IPS DF 6.9 (cell line): ENCODE measurements around the gene EFHD2.

ENCODE experiments used
- DNase-seq: peaks from one replicate; pipeline ENCODE4 v3.0.0-alpha.2; 2013; ENCODE audit warnings: low read depth, low spot score
- H3K27ac ChIP-seq: one replicate; pipeline ENCODE4 v1.5.1; 2013; ENCODE audit warnings: low read length, control low read depth
- H3K27me3 ChIP-seq: 2 replicates; pipeline ENCODE4 v1.6.1; 2013; ENCODE audit warnings: mild to moderate bottlenecking, low read length; ENCODE audit not compliant: control insufficient read depth, insufficient read depth
- H3K36me3 ChIP-seq: 2 replicates; pipeline ENCODE4 v1.6.1; 2013; ENCODE audit warnings: low read length; ENCODE audit not compliant: control insufficient read depth, insufficient read depth
- H3K4me1 ChIP-seq: 2 replicates; pipeline ENCODE4 v1.6.1; 2013; ENCODE audit warnings: low read length; ENCODE audit not compliant: control insufficient read depth, insufficient read depth
- H3K4me3 ChIP-seq: 2 replicates; pipeline ENCODE4 v1.5.1; 2013; ENCODE audit warnings: mild to moderate bottlenecking, low read length
- H3K9me3 ChIP-seq: 2 replicates; pipeline ENCODE4 v1.6.1; 2013; ENCODE audit warnings: low read length, inconsistent platforms; ENCODE audit not compliant: control insufficient read depth, insufficient read depth
- WGBS: extraction: QIAGEN DNeasy Blood & Tissue Kit; methylation state at CpG from one replicate; pipeline ENCODE4 v1.1.7; 2013; ENCODE audit warnings: mixed read lengths, missing lambda C conversion rate; ENCODE audit not compliant: insufficient read length, insufficient coverage; 5-methylcytosine and 5-hydroxymethylcytosine counted together

The EFHD2 gene

GRCh38 chr1:15443281-15443680 is 33.6 kb downstream of the EFHD2 start:
- no peaks in the 10 kb centered on the region for H3K9me3 ChIP-seq
- no peak overlapping the region for H3K4me3 ChIP-seq
- H3K27ac ChIP-seq, result no peak overlapping the region
- no peak for DNase-seq
- no peaks in the 10 kb centered on the region for H3K36me3 ChIP-seq
- no peaks in the 10 kb centered on the region for H3K4me1 ChIP-seq
- WGBS, result no CpG with 5 or more reads among the region's 5 CpGs
- H3K27me3 ChIP-seq, result no peaks in the 10 kb centered on the region

- Histone ChIP-seq H3K36me3 (no peaks in the 10 kb centered on the region), H3K4me1 (no peaks in the 10 kb centered on the region), H3K27ac (no peak overlapping the region), H3K9me3 (no peaks in the 10 kb centered on the region), H3K27me3 (no peaks in the 10 kb centered on the region), H3K4me3 (no peak overlapping the region)
- no peak for DNase-seq
- no CpG with 5 or more reads among the region's 17 CpGs for WGBS
Observed at GRCh38 chr1:15444468-15445389, 35.0 kb downstream of the EFHD2 start.

- WGBS, result no CpG with 5 or more reads among the region's 14 CpGs
- no peak overlapping the region for H3K4me3 ChIP-seq
- H3K4me1 ChIP-seq, result no peaks in the 10 kb centered on the region
- H3K9me3 ChIP-seq, result no peaks in the 10 kb centered on the region
- DNase-seq, result no peak
- no peak overlapping the region for H3K27ac ChIP-seq
- no peaks in the 10 kb centered on the region for H3K36me3 ChIP-seq
- H3K27me3 ChIP-seq, result no peaks in the 10 kb centered on the region
Observed at GRCh38 chr1:15445390-15446122, 35.9 kb downstream of the EFHD2 start.

GRCh38 chr1:15446212-15446611 is 36.5 kb downstream of the EFHD2 start:
- H3K4me3 ChIP-seq, result no peak overlapping the region
- H3K4me1 ChIP-seq, result no peaks in the 10 kb centered on the region
- H3K9me3 ChIP-seq, result no peaks in the 10 kb centered on the region
- no CpG with 5 or more reads among the region's 4 CpGs for WGBS
- H3K36me3 ChIP-seq, result no peaks in the 10 kb centered on the region
- H3K27me3 ChIP-seq, result no peaks in the 10 kb centered on the region
- no peak overlapping the region for H3K27ac ChIP-seq
- DNase-seq, result no peak

GRCh38 chr1:15448877-15449462 is 39.3 kb downstream of the EFHD2 start:
- no peak for DNase-seq
- no peaks in the 10 kb centered on the region for H3K27me3 ChIP-seq
- no peaks in the 10 kb centered on the region; the same call in 1 of the 2 replicates for H3K9me3 ChIP-seq
- H3K27ac ChIP-seq, result no peak overlapping the region
- H3K4me3 ChIP-seq, result no peak overlapping the region
- WGBS, result no CpG with 5 or more reads among the region's 3 CpGs
- H3K36me3 ChIP-seq, result no peaks in the 10 kb centered on the region
- no peaks in the 10 kb centered on the region for H3K4me1 ChIP-seq

- Histone ChIP-seq H3K4me3 (no peak overlapping the region), H3K4me1 (no peaks in the 10 kb centered on the region), H3K27ac (no peak overlapping the region), H3K36me3 (no peaks in the 10 kb centered on the region), H3K27me3 (no peaks in the 10 kb centered on the region), H3K9me3 (no peaks in the 10 kb centered on the region; the same call in 1 of the 2 replicates)
- no CpG with 5 or more reads among the region's 3 CpGs for WGBS
- DNase-seq, result no peak
Observed at GRCh38 chr1:15449567-15449966, 39.9 kb downstream of the EFHD2 start.

GRCh38 chr1:15451014-15451722 is 41.5 kb downstream of the EFHD2 start:
- Histone ChIP-seq H3K4me1 (no peaks in the 10 kb centered on the region), H3K36me3 (no peaks in the 10 kb centered on the region), H3K9me3 (no peaks in the 10 kb centered on the region; the same call in 1 of the 2 replicates), H3K27me3 (no peaks in the 10 kb centered on the region), H3K27ac (no peak overlapping the region), H3K4me3 (no peak overlapping the region)
- WGBS, result no CpG with 5 or more reads among the region's 6 CpGs
- DNase-seq, result no peak

- no CpG with 5 or more reads among the region's 1 CpG for WGBS
- no peaks in the 10 kb centered on the region for H3K4me1 ChIP-seq
- H3K36me3 ChIP-seq, result no peaks in the 10 kb centered on the region
- H3K4me3 ChIP-seq, result no peak overlapping the region
- DNase-seq, result no peak
- H3K27me3 ChIP-seq, result no peaks in the 10 kb centered on the region
- H3K9me3 ChIP-seq, result no peaks in the 10 kb centered on the region; the same call in 1 of the 2 replicates
- no peak overlapping the region for H3K27ac ChIP-seq
Observed at GRCh38 chr1:15452216-15452615, 42.5 kb downstream of the EFHD2 start.

- Histone ChIP-seq H3K27me3 (no peaks in the 10 kb centered on the region), H3K27ac (no peak overlapping the region), H3K36me3 (no peaks in the 10 kb centered on the region), H3K4me1 (no peaks in the 10 kb centered on the region), H3K4me3 (no peak overlapping the region), H3K9me3 (no peaks in the 10 kb centered on the region; the same call in 1 of the 2 replicates)
- no CpG with 5 or more reads among the region's 10 CpGs for WGBS
- DNase-seq, result no peak
Observed at GRCh38 chr1:15452866-15453571, 43.3 kb downstream of the EFHD2 start.
